Activated T-helper 2 cell treated with anti-CD3 and anti-CD28 coated beads, Interferon-gamma antibody, Interleukin-2, Interleukin-4, amounts not matched to agents 10 μg/mL and 5 μg/mL and 100 μg/mL, durations not matched to agents 14 hours and 24 hours and 36 hours (primary cell): ENCODE results near the gene ZNF708. TPM values are rescaled to one million over a fixed set of nuclear protein-coding genes. Genes with fewer than 3 reads are reported as not detected.
"Not testable (repeated sequence)": the region's sequence is repeated elsewhere in the genome, so short reads cannot be mapped to it uniquely, and the experiment has no call there.

ENCODE experiments used
- DNase-seq: peaks from one replicate; pipeline ENCODE4 v3.0.0; 2021; ENCODE audit warnings: low spot score
- H3K27ac Mint-ChIP-seq: one replicate; pipeline ENCODE4 v1.8.0; 2021; ENCODE audit warnings: mixed read lengths
- H3K27me3 Mint-ChIP-seq: one replicate; pipeline ENCODE4 v1.8.0; 2021; ENCODE audit warnings: low read depth, mixed read lengths
- H3K36me3 Mint-ChIP-seq: one replicate; pipeline ENCODE4 v1.8.0; 2021; ENCODE audit warnings: low read depth, mixed read lengths
- H3K4me1 Mint-ChIP-seq: one replicate; pipeline ENCODE4 v1.8.0; 2021; ENCODE audit warnings: low read depth, mixed read lengths
- H3K4me3 Mint-ChIP-seq: one replicate; pipeline ENCODE4 v1.8.0; 2021; ENCODE audit warnings: low read depth, mild to moderate bottlenecking, moderate library complexity, mixed read lengths
- H3K9me3 Mint-ChIP-seq: one replicate; pipeline ENCODE4 v1.8.0; 2021; ENCODE audit warnings: mixed read lengths
- intact Hi-C: fragments of 100-400 bp; cut with micrococcal nuclease; formaldehyde crosslinking; loops from one replicate; pipeline ENCODE4 v1.15.1; 2023
- total RNA-seq: library from RNA; stranded (reverse); gene quantifications from 2 replicates; pipeline ENCODE4 v1.2.3, GENCODE V29; 2022

ZNF708 gene
- total RNA-seq, 1 donor from 2014 or later: 11.0 TPM

DNA sequence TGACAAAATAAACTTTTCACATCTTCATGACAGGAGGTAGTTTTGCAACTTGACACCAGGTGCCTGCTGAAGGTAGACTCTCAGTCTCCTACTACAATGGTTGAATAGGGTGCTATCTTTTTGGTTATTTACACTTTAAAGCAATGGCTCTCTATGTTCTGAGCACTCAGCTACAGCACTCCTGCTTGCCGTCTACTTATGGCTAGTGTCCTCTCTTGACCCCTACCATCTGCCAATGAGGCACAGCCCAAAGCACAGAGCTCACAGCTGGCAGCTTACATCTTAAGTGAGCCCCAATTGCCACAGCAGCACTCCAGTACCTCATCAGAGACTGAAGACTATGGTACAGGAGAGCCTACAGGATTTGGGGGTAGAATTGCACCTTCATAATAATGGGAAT is 11.4 kb downstream of the ZNF708 start:
- no peaks in the 10 kb centered on the region for H3K4me1 Mint-ChIP-seq
- H3K27me3 Mint-ChIP-seq: no peaks in the 10 kb centered on the region
- DNase-seq: no peak

DNA sequence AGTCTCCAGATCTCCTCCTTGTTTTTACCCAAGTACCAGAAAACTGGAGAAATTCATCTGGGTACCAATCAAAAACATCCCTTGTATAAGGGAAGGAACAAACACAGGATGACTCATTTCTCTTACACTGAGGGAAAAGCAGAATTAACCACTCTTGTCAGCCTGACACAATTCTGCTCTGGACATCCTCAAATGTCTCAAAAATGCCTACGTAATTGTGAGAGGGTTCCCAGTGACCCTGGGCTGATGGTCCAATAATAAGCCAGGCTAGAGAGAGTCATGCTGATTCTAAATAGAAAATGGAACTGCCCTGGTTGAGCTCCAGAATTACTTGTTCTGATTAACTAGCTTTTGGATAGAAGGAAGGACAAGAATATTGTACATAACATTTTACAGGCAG is 14.5 kb downstream of the ZNF708 start:
- intact Hi-C loops: no loop called here
- peaks cover 84% of the 10 kb centered on the region for H3K36me3 Mint-ChIP-seq
- no peak overlapping the region for H3K4me3 Mint-ChIP-seq
- H3K9me3 Mint-ChIP-seq: peaks cover 56% of the 10 kb centered on the region
- no peak for DNase-seq
- no peak overlapping the region for H3K27ac Mint-ChIP-seq
- no peaks in the 10 kb centered on the region for H3K4me1 Mint-ChIP-seq
- H3K27me3 Mint-ChIP-seq: no peaks in the 10 kb centered on the region

More for the DNA sequence above, 11.4 kb downstream of the ZNF708 start:
- Mint-ChIP-seq H3K36me3 (peaks cover 87% of the 10 kb centered on the region), H3K9me3 (peaks cover 64% of the 10 kb centered on the region), H3K4me3 (no peak overlapping the region), H3K27ac (no peak overlapping the region)
- intact Hi-C loops: no loop called here

DNA sequence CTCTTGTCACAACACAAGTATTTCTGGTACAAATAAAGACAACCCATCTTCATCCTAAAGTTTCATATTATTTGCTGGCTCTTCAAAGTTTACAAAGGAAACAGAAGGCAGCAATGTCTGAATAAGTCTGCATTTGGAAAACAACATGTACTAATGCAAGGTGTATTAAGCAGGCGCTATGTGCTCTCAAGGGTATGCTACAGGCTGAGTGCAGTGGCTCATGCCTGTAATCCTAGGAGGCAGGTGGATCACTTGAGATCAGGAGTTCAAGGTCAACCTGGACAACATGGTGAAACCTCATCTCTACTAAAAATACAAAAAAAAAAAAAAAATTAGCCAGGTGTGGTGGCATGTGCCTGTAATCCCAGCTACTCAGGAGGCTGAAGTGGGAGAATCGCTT is 16.4 kb downstream of the ZNF708 start:
- H3K27me3 Mint-ChIP-seq, H3K27ac Mint-ChIP-seq, DNase-seq, H3K4me1 Mint-ChIP-seq, intact Hi-C loops, H3K4me3 Mint-ChIP-seq: not testable (repeated sequence)
- Mint-ChIP-seq H3K36me3 (peaks cover 81% of the 10 kb centered on the region), H3K9me3 (peaks cover 53% of the 10 kb centered on the region)

DNA sequence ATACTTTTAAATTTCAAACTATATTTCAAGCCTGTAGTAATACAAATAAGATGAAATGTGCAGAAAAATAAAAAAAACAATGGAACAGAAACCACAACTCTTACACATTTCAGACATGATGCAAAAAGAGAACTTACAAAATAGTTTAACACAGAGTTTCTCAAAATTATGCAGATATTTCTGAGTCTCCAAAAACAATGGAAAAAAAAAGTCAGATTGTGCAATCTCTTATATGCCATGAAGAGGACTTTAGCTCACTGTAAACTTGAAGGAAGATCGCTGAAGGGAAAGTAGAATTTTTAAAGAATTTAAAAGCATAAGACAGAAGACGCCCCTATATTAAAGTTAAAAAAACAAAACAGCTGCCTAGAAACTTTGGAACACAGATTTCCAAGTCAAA is 20.4 kb downstream of the ZNF708 start:
- H3K4me3 Mint-ChIP-seq: no peak overlapping the region
- peaks cover 52% of the 10 kb centered on the region for H3K9me3 Mint-ChIP-seq
- no peak for DNase-seq
- no peaks in the 10 kb centered on the region for H3K4me1 Mint-ChIP-seq
- peaks cover 86% of the 10 kb centered on the region for H3K36me3 Mint-ChIP-seq
- no peak overlapping the region for H3K27ac Mint-ChIP-seq
- no peaks in the 10 kb centered on the region for H3K27me3 Mint-ChIP-seq
- intact Hi-C loops: no loop called here

DNA sequence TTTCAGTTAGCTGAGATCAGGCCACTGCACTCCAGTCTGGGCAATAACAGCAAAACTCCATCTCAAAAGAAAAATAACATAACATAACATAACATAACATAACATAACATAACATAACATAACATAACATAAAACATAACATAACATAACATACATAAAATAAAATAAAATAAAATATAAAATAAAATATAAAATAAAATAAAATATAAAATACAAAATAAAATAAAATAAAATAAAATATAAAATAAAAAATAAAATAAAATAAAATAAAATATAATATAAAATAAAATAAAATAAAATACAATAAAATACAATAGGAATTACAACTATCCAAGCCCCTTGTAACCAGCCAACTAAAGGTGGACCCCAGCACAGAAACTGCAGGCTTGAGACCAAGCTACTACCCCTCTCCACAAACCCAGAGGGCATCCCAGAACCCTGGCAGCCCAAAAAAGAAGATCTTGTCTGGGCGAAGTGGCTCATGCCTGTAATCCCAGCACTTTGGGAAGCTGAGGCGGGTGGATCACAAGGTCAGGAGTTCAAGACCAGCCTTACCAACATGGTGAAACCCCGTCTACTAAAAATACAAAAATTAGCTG is 22.2 kb downstream of the ZNF708 start:
- H3K4me3 Mint-ChIP-seq, H3K27ac Mint-ChIP-seq, H3K4me1 Mint-ChIP-seq, DNase-seq, H3K27me3 Mint-ChIP-seq, intact Hi-C loops: not testable (repeated sequence)
- Mint-ChIP-seq H3K36me3 (peaks cover 83% of the 10 kb centered on the region), H3K9me3 (peaks cover 53% of the 10 kb centered on the region)

DNA sequence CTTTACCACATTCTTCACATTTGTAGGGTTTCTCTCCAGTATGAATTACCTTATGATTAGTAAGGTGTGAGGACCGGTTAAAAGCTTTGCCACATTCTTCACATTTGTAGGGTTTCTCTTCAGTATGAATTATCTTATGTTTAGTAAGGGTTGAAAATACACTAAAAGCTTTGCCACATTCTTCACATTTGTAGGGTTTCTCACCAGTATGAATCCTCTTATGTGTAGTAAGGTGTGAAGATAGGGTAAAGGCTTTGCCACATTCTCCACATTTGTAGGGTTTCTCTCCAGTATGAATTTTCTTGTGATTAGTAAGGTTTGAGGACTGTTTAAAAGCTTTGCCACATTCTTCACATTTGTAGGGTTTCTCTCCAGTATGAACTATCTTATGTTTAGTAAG is 35.4 kb downstream of the ZNF708 start:
- H3K27me3 Mint-ChIP-seq, H3K4me1 Mint-ChIP-seq, H3K27ac Mint-ChIP-seq, DNase-seq, intact Hi-C loops, H3K4me3 Mint-ChIP-seq: not testable (repeated sequence)
- Mint-ChIP-seq H3K36me3 (peaks cover 62% of the 10 kb centered on the region), H3K9me3 (peaks cover 60% of the 10 kb centered on the region)

DNA sequence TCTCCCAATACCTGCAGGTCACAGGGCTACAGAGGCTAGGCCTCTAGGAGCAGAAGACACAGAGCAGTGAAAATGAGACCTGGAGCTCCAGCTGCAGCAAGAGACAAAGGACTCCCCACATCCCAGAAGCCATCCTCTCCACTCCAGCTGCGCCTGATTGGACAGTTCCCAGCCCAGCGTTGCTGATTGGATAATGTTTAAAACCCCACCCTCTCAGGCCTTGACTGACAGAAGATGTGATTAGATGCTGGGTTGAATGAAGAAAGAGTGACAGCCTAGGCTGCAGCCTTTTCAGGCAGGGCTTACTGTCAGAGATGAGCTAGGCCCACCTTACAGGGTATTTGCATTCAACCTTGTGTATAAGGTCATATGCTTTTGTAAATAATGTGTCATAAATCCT is 59.4 kb downstream of the ZNF708 start:
- H3K27ac Mint-ChIP-seq: no peak overlapping the region
- peaks cover 63% of the 10 kb centered on the region for H3K9me3 Mint-ChIP-seq
- no peak overlapping the region for H3K4me3 Mint-ChIP-seq
- H3K27me3 Mint-ChIP-seq: no peaks in the 10 kb centered on the region
- intact Hi-C loops: no loop called here
- no peaks in the 10 kb centered on the region for H3K36me3 Mint-ChIP-seq
- DNase-seq: no peak
- H3K4me1 Mint-ChIP-seq: no peaks in the 10 kb centered on the region

DNA sequence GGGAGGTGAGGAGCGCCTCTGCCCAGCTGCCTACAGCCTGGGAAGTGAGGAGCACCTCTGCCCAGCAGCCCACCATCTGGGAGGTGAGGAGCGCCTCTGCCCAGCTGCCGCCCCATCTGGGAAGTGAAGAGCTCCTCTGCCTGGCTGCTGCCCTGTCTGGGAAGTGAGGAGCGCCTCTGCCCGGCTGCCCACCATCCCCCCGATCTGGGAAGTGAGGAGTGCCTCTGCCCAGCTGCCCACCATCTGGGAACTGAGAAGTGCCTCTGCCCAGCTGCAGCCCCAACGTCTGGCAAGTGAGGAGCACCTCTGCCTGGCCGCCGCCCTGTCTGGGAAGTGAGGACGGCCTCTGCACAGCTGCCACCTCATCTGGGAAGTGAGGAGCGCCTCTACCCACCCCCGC is 64.3 kb downstream of the ZNF708 start:
- Mint-ChIP-seq H3K9me3 (peaks cover 56% of the 10 kb centered on the region), H3K27ac (no peak overlapping the region), H3K4me3 (no peak overlapping the region), H3K27me3 (no peaks in the 10 kb centered on the region), H3K4me1 (no peaks in the 10 kb centered on the region), H3K36me3 (no peaks in the 10 kb centered on the region)
- no peak for DNase-seq
- intact Hi-C loops: no loop called here

DNA sequence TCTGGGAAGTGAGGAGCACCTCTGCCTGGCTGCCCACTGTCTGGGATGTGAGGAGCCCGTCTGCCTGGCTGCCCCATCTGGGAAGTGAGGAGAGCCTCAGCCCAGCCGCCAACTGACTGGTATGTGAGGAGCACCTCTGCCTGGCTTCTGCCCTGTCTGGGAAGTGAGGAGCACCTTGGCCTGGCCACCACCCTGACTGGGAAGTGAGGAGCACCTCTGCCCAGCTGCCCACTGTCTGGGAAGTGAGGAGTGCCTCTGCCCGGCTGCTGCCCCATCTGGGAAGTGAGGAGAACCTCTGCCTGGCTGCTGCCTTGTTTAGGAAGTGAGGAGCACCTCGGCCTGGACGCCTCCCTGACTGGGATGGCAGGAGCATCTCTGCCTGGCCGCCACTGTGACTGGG is 64.8 kb downstream of the ZNF708 start:
- Mint-ChIP-seq H3K4me3 (no peak overlapping the region), H3K9me3 (peaks cover 54% of the 10 kb centered on the region), H3K36me3 (no peaks in the 10 kb centered on the region), H3K4me1 (no peaks in the 10 kb centered on the region), H3K27me3 (no peaks in the 10 kb centered on the region), H3K27ac (no peak overlapping the region)
- intact Hi-C loops: no loop called here
- no peak for DNase-seq

DNA sequence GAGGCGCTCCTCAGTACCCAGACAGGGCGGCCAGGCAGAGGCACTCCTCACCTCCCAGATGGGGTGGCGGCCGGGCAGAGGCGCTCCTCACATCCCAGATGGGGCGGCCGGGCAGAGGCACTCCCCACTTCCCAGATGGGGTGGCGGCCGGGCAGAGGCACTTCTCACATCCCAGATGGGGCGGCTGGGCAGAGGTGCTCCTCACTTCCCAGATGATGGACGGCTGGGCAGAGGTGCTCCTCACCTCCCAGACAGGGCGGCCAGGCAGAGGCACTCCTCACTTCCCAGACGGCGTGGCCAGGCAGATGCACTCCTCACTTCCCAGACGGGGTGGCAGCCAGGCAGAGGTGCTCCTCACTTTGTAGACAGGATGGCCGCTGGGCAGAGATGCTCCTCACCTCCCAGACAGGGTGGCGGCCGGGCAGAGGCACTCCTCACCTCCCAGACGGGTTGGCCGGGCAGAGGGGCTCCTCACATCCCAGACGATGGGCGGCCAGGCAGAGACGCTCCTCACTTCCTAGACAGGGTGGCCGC is 68.3 kb downstream of the ZNF708 start:
- peaks cover 50% of the 10 kb centered on the region for H3K9me3 Mint-ChIP-seq
- H3K27ac Mint-ChIP-seq, DNase-seq, H3K27me3 Mint-ChIP-seq, H3K4me1 Mint-ChIP-seq, H3K36me3 Mint-ChIP-seq, H3K4me3 Mint-ChIP-seq, intact Hi-C loops: not testable (repeated sequence)

DNA sequence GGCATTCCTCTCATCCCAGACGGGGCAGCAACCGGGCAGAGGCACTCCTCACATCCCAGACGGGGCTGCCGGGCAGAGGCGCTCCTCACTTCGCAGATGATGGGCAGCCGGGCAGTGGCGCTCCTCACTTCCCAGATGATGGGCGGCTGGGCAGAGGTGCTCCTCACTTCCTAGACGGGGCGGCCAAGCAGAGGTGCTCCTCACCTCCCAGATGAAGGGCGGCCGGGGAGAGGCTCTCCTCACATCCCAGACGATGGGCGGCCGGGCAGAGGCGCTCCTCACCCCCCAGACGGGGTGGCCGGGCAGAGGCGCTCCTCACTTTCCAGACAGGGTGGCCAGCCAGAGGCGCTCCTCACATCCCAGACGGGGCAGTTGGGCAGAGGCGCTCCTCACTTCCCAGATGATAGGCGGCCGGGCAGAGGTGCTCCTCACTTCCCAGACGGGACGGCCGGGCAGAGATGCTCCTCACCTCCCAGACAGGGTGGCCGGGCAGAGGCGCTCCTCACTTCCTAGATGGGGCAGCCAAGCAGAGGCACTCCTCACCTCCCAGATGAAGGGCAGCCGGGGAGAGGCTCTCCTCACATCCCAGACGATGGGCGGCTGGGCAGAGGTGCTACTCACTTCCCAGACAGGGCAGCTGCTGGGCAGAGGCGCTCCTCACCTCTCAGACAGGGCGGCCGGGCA is 68.9 kb downstream of the ZNF708 start:
- intact Hi-C loops: no loop called here
- Mint-ChIP-seq H3K4me3 (no peak overlapping the region), H3K36me3 (no peaks in the 10 kb centered on the region), H3K27ac (no peak overlapping the region), H3K27me3 (no peaks in the 10 kb centered on the region), H3K9me3 (peaks cover 54% of the 10 kb centered on the region), H3K4me1 (no peaks in the 10 kb centered on the region)
- DNase-seq: no peak

DNA sequence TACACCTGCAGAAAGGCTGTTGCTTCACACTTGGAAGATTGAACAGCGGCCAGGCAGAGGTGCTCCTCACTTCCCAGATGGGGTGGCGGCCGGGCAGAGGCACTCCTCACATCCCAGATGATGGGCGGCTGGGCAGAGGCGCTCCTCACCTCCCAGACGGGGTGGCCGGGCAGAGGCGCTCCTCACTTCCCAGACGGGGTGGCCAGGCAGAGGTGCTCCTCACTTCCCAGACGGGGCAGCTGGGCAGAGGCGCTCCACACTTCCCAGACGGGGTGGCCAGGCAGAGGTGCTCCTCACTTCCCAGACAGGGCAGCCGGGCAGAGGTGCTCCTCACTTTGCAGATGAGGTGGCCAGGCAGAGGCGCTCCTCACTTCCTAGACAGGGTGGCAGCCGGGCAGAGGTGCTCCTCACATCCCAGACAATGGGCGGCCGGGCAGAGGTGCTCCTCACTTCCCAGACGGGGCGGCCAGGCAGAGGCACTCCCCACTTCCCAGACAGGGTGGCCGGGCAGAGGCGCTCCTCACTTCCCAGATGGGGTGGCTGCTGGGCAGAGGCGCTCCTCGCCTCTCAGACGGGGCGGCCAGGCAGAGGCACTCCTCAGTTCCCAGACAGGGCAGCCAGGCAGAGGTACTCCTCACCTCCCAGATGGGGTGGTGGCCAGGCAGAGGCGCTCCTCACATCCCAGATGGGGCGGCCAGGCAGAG is 69.6 kb downstream of the ZNF708 start:
- H3K27ac Mint-ChIP-seq, H3K4me3 Mint-ChIP-seq, H3K27me3 Mint-ChIP-seq, intact Hi-C loops, DNase-seq, H3K36me3 Mint-ChIP-seq, H3K4me1 Mint-ChIP-seq: not testable (repeated sequence)
- peaks cover 61% of the 10 kb centered on the region for H3K9me3 Mint-ChIP-seq

DNA sequence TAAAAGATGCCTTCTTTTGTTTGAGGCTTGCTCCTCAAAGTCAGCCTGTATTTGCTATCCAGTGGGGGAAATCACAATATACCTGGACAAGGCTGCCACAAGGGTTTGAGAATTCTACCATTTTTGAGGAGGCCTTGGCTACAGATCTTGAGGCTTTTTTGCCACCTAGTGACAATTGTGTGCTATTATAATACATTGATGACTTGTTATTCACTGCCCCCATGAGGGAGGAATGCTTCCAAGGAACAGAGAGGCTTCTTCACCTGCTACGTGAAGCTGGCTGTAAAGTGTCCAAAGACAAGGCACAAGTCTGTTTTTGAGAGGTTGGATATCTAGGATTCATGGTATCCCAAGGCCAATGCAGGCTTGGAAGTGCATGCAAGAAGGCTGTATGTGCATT is 72.5 kb downstream of the ZNF708 start:
- no peaks in the 10 kb centered on the region for H3K4me1 Mint-ChIP-seq
- H3K27ac Mint-ChIP-seq: no peak overlapping the region
- peaks cover 57% of the 10 kb centered on the region for H3K9me3 Mint-ChIP-seq
- no peak overlapping the region for H3K4me3 Mint-ChIP-seq
- intact Hi-C loops: no loop called here
- no peak for DNase-seq
- no peaks in the 10 kb centered on the region for H3K36me3 Mint-ChIP-seq
- H3K27me3 Mint-ChIP-seq: no peaks in the 10 kb centered on the region
